Chondrocyte (in vitro differentiated cells): ENCODE measurements around the gene RBM34. TPM values are rescaled to one million over a fixed set of nuclear protein-coding genes. Genes with fewer than 3 reads are reported as not detected.
"Not testable (repeated sequence)": the region's sequence is repeated elsewhere in the genome, so short reads cannot be mapped to it uniquely, and the experiment has no call there.

Experiments
- DNase-seq: peaks from one replicate; pipeline ENCODE4 v3.0.0; 2021; ENCODE audit warnings: mixed read lengths, low spot score
- H3K27ac Mint-ChIP-seq: one replicate; pipeline ENCODE4 v1.8.0; 2021; ENCODE audit warnings: mild to moderate bottlenecking, moderate library complexity, mixed read lengths; ENCODE audit not compliant: unreplicated experiment
- H3K27me3 Mint-ChIP-seq: 2 replicates; pipeline ENCODE4 v1.8.0; 2021; ENCODE audit warnings: low read depth, mixed read lengths
- H3K36me3 Mint-ChIP-seq: 2 replicates; pipeline ENCODE4 v1.8.0; 2021; ENCODE audit warnings: low read depth, mixed read lengths
- H3K4me1 Mint-ChIP-seq: 2 replicates; pipeline ENCODE4 v1.8.0; 2021; ENCODE audit warnings: low read depth, mild to moderate bottlenecking, mixed read lengths
- H3K4me3 Mint-ChIP-seq: one replicate; pipeline ENCODE4 v1.8.0; 2021; ENCODE audit warnings: mild to moderate bottlenecking, moderate library complexity, mixed read lengths; ENCODE audit not compliant: unreplicated experiment
- H3K9me3 Mint-ChIP-seq: 2 replicates; pipeline ENCODE4 v1.8.0; 2021; ENCODE audit warnings: low read depth, mixed read lengths
- microRNA-seq: library from miRNA; unstranded; fragments of <30 nt; microRNA quantifications from one replicate; pipeline ENCODE4 v1.2.0, GENCODE V29; 2020; ENCODE audit warnings: borderline number of aligned reads
- total RNA-seq: library from RNA; stranded (reverse); gene quantifications from 3 replicates; pipeline ENCODE4 v1.2.1, GENCODE V29; 2021
- TF ChIP-seq, protein P1 (sequence below): fragments of 200-600 bp; sonication (generic); IDR thresholded peaks from 2 replicates; pipeline ENCODE4 v1.5.0; 2021; ENCODE audit warnings: antibody characterized with exemption, mild to moderate bottlenecking, moderate library complexity

Gene RBM34
- total RNA-seq, 1 donor from 2014 or later = 67.6 TPM

DNA sequence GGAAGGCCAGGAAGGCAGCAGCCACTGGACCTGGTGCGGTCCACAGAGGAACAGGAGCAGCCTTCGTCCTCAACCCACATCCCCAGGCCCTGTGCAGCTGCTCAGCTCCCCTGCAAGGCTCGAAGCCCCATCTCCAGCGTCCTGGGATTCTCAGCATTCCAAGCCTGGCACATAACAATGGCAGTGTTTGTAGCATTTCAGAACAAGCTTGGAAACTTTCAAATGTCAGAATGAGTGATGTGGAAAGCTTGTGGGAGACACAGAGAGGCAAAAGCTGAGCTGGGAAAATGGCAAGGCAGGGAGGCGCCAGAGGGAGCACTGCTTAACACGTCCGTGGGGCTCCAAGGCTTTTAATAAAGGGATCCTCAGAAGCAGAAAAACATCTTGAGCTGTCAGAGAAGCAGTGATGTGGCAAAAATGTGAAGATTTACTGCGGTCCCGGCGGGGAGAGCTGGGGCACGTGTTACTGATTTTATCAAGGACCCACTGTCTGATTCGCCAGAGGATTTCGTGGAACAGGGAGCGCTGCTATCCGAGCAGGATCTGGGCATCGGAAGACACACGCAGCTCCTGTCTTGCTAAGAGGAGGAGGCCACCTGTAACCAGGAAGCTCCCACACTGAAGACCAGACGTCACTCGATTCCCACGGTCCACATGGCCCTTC, 70.5 kb downstream of the RBM34 start:
- Mint-ChIP-seq H3K27me3 (no peaks in the 10 kb centered on the region), H3K9me3 (no peaks in the 10 kb centered on the region), H3K36me3 (no peaks in the 10 kb centered on the region), H3K4me1 (peaks cover 23% of the 10 kb centered on the region), H3K4me3 (peak overlapping the region; percentile 12), H3K27ac (peak overlapping the region; percentile 73)
- TF ChIP-seq, protein P1, sequence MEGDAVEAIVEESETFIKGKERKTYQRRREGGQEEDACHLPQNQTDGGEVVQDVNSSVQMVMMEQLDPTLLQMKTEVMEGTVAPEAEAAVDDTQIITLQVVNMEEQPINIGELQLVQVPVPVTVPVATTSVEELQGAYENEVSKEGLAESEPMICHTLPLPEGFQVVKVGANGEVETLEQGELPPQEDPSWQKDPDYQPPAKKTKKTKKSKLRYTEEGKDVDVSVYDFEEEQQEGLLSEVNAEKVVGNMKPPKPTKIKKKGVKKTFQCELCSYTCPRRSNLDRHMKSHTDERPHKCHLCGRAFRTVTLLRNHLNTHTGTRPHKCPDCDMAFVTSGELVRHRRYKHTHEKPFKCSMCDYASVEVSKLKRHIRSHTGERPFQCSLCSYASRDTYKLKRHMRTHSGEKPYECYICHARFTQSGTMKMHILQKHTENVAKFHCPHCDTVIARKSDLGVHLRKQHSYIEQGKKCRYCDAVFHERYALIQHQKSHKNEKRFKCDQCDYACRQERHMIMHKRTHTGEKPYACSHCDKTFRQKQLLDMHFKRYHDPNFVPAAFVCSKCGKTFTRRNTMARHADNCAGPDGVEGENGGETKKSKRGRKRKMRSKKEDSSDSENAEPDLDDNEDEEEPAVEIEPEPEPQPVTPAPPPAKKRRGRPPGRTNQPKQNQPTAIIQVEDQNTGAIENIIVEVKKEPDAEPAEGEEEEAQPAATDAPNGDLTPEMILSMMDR = peak; percentile 42
- DNase-seq = no peak

DNA sequence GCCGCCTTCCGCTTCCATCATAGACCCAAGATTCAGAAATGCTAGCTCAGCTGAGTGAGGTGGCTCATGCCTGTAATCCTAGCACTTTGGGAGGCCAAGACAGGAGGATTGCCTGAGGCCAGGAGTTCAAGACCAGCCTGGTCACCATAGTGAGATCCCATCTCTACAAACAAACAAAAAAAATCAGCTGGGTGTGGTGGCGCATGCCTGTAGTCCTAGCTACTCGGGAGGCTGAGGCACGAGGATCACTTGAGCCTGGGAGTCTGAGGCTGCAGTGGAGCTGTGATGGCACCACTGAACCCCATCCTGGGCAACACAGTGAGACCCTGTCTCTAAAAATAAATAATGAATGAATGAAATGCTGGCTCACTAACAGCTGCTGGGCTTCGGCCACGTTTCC, 72.1 kb downstream of the RBM34 start:
- H3K4me1 Mint-ChIP-seq = peaks cover 24% of the 10 kb centered on the region
- no peak overlapping the region for H3K27ac Mint-ChIP-seq
- H3K9me3 Mint-ChIP-seq = no peaks in the 10 kb centered on the region
- no peak overlapping the region for H3K4me3 Mint-ChIP-seq
- TF ChIP-seq, protein P1 = no peak
- H3K36me3 Mint-ChIP-seq = no peaks in the 10 kb centered on the region
- no peaks in the 10 kb centered on the region for H3K27me3 Mint-ChIP-seq
- DNase-seq = no peak

DNA sequence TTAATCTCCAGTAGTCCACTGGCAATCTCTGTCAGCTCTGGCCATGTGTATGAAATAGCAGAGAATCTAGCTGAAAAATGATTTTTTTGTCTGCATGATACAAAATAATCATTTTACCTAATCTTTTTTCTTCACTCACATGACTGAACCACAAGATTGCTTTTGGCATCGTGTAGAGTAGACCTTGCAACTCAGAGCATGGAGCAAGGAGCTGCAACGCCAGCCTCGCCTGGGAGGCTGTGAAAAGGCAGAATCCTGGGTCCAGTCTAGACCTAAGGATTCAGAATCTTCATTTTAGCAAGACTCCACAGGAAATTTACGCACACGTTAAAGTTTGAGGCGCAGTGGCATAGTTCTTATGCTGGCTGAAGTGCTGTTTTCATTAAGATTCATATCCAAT, 72.6 kb downstream of the RBM34 start:
- TF ChIP-seq, protein P1 = no peak
- Mint-ChIP-seq H3K9me3 (no peaks in the 10 kb centered on the region), H3K27me3 (no peaks in the 10 kb centered on the region), H3K4me3 (no peak overlapping the region), H3K4me1 (peaks cover 24% of the 10 kb centered on the region), H3K36me3 (no peaks in the 10 kb centered on the region), H3K27ac (no peak overlapping the region)
- DNase-seq = no peak

DNA sequence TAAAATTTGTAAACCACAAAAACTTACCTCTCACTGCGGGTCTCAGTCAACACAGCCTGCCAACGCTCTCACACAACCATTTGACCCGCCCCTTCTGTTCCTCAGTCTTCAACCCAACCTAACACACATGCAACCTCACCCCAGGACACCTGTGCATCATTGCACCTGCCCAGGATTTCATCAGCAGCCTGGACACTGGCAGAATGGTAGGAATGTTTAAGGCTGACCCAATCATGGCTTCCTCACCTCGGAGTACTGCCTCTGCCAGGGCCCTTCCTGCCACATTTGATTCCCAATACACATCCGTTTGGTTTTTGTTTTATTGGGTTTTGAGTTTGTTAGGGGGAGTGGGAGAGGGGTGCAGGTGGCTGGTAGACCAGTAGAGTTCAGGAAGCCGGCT, 73.1 kb downstream of the RBM34 start:
- peaks cover 26% of the 10 kb centered on the region for H3K4me1 Mint-ChIP-seq
- no peaks in the 10 kb centered on the region for H3K9me3 Mint-ChIP-seq
- H3K27me3 Mint-ChIP-seq = no peaks in the 10 kb centered on the region
- no peak overlapping the region for H3K27ac Mint-ChIP-seq
- TF ChIP-seq, protein P1 = no peak
- H3K36me3 Mint-ChIP-seq = no peaks in the 10 kb centered on the region
- DNase-seq = no peak
- H3K4me3 Mint-ChIP-seq = no peak overlapping the region

DNA sequence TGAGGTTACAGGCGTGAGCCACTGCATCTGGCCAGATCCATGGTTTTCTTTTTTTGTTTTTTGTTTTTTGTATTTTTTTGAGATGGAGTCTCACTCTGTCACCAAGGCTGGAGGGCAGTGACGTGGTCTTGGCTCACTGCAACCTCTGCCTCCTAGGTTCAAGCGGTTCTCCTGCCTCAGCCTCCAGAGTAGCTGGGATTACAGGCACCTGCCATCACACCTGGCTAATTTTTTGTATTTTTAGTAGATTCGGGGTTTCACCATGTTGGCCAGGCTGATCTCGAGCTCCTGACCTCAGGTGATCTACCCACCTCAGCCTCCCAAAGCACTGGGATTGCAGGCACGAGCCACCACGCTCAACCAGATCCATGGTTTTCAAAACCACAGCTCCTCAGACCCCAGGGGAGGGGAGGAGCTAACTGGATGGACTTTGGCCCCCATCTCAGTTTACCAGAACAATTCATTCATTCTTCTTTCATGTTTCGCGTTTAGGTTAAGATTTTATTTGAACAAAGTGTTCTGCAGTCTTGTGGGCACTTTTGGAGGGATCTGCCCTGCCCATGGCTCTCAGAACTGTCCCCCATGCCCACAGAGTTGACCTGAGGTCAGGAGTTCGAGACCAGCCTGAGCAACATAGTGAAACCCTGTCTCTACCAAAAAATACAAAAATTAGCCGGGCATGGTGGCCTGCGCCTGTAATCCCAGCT, 75.5 kb downstream of the RBM34 start:
- H3K36me3 Mint-ChIP-seq, H3K9me3 Mint-ChIP-seq, H3K4me3 Mint-ChIP-seq, H3K27ac Mint-ChIP-seq, H3K27me3 Mint-ChIP-seq, DNase-seq: not testable (repeated sequence)
- peaks cover 25% of the 10 kb centered on the region for H3K4me1 Mint-ChIP-seq

Small RNA genes within 50 kb of the gene (microRNA-seq; reads per million reads assigned to microRNA genes)
- not detected for gene MIR4753

Other genes with a start within 250 kb of the RBM34 start
- gene TOMM20, start 32.4 kb downstream of the RBM34 start, total RNA-seq = 66.3 to 89.1 TPM (median 80.7 TPM) in 3 replicates
- 26.5 to 33.5 TPM (median 26.5 TPM) in 3 replicates for gene ARID4B, start 166.9 kb upstream of the RBM34 start, total RNA-seq
- 39.1 to 44.5 TPM (median 39.4 TPM) in 3 replicates for gene GGPS1, start 167.3 kb upstream of the RBM34 start, total RNA-seq
- 16.6 to 23.3 TPM (median 23.2 TPM) in 3 replicates for gene TBCE, start 206.2 kb upstream of the RBM34 start, total RNA-seq